ENCODE data around the gene OTUD1.

The OTUD1 gene

GRCh38 chr10:23437963-23438546, 820 bp upstream of the OTUD1 start:
- peak overlapping the region; percentile 52 for H3K14ac ChIP-seq (ENCODE audit: low read length)
- H2BK120ac ChIP-seq (ENCODE audit: insufficient read depth, low read length, poor library complexity) = no peak overlapping the region
- H3K27ac ChIP-seq (ENCODE audit: low read depth, low read length) = no peak overlapping the region
- H3K4me2 ChIP-seq (ENCODE audit: low read length) = peak overlapping the region; percentile 88
- peak overlapping the region; percentile 71 for H2AFZ ChIP-seq (ENCODE audit: insufficient read depth, low read length, poor library complexity)
- peak overlapping the region; percentile 94 for H4K8ac ChIP-seq (ENCODE audit: low read depth, low read length)
- no peak overlapping the region for H3K9ac ChIP-seq (ENCODE audit: low read length)
- no peak overlapping the region for H2BK5ac ChIP-seq (ENCODE audit: low read depth, low read length, poor library complexity)
- H3K9me3 ChIP-seq (ENCODE audit: insufficient read depth, low read depth, low read length) = no peaks in the 10 kb centered on the region
- H3K79me2 ChIP-seq (ENCODE audit: control insufficient read depth, insufficient read depth, low read length, poor library complexity) = peaks cover 8% of the 10 kb centered on the region
- no peak overlapping the region for H3K4ac ChIP-seq (ENCODE audit: low read depth, low read length)
- no CpG with 5 or more reads among the region's 20 CpGs for WGBS (ENCODE audit: extremely low coverage, insufficient coverage, insufficient read length)
- H3K4me3 ChIP-seq (ENCODE audit: low read depth, low read length) = no peak overlapping the region
- no peak for DNase-seq
- peak overlapping the region; percentile 57 for H4K12ac ChIP-seq (ENCODE audit: low read depth, low read length)
- H2BK12ac ChIP-seq (ENCODE audit: low read length) = no peak overlapping the region
- H3K4me1 ChIP-seq (ENCODE audit: control insufficient read depth in 1 of 2, insufficient read depth in 2 of 2, low read length in 2 of 2) = peaks cover 3 to 7% of the 10 kb centered on the region in 2 experiments
- H2AK5ac ChIP-seq (ENCODE audit: low read length) = no peak overlapping the region
- no peaks in the 10 kb centered on the region for H3K36me3 ChIP-seq (ENCODE audit: control insufficient read depth in 1 of 2, insufficient read depth in 2 of 2, low read length in 2 of 2)
- H3K27me3 ChIP-seq (ENCODE audit: insufficient read depth, low read length) = no peaks in the 10 kb centered on the region
- H3K79me1 ChIP-seq (ENCODE audit: low read length) = peaks cover 9% of the 10 kb centered on the region
- H4K91ac ChIP-seq (ENCODE audit: low read depth, low read length) = peak overlapping the region; percentile 46
- H3K18ac ChIP-seq (ENCODE audit: low read length) = no peak overlapping the region
- H3K23ac ChIP-seq (ENCODE audit: low read length) = no peak overlapping the region

GRCh38 chr10:23439452-23439960, 631 bp downstream of the OTUD1 start:
- Histone ChIP-seq H3K4me2 (ENCODE audit: low read length) (peak overlapping the region; percentile 97), H2BK12ac (ENCODE audit: low read length) (peak overlapping the region; percentile 49), H2AK5ac (ENCODE audit: low read length) (no peak overlapping the region), H3K27ac (ENCODE audit: low read depth, low read length) (peak overlapping the region; percentile 16), H3K4me1 (ENCODE audit: control insufficient read depth in 1 of 2, insufficient read depth in 2 of 2, low read length in 2 of 2) (peaks cover 3 to 7% of the 10 kb centered on the region in 2 experiments), H3K79me2 (ENCODE audit: control insufficient read depth, insufficient read depth, low read length, poor library complexity) (peaks cover 8% of the 10 kb centered on the region), H3K4ac (ENCODE audit: low read depth, low read length) (peak overlapping the region; percentile 75), H3K9me3 (ENCODE audit: insufficient read depth, low read depth, low read length) (no peaks in the 10 kb centered on the region), H3K14ac (ENCODE audit: low read length) (peak overlapping the region; percentile 85), H3K9ac (ENCODE audit: low read length) (peak overlapping the region; percentile 76), H3K36me3 (ENCODE audit: control insufficient read depth in 1 of 2, insufficient read depth in 2 of 2, low read length in 2 of 2) (no peaks in the 10 kb centered on the region), H3K27me3 (ENCODE audit: insufficient read depth, low read length) (no peaks in the 10 kb centered on the region), H3K23ac (ENCODE audit: low read length) (no peak overlapping the region), H3K4me3 (ENCODE audit: low read depth, low read length) (peak overlapping the region; percentile 85), H2AFZ (ENCODE audit: insufficient read depth, low read length, poor library complexity) (peak overlapping the region; percentile 98), H4K8ac (ENCODE audit: low read depth, low read length) (peak overlapping the region; percentile 85), H2BK120ac (ENCODE audit: insufficient read depth, low read length, poor library complexity) (peak overlapping the region; percentile 83), H4K12ac (ENCODE audit: low read depth, low read length) (peak overlapping the region; percentile 57), H3K79me1 (ENCODE audit: low read length) (peaks cover 9% of the 10 kb centered on the region), H2BK5ac (ENCODE audit: low read depth, low read length, poor library complexity) (no peak overlapping the region), H3K18ac (ENCODE audit: low read length) (peak overlapping the region; percentile 94), H4K91ac (ENCODE audit: low read depth, low read length) (peak overlapping the region; percentile 11)
- no CpG with 5 or more reads among the region's 80 CpGs for WGBS (ENCODE audit: extremely low coverage, insufficient coverage, insufficient read length)
- no peak for DNase-seq

GRCh38 chr10:23439961-23440889, 1.4 kb downstream of the OTUD1 start:
- Histone ChIP-seq H3K23ac (ENCODE audit: low read length) (no peak overlapping the region), H2AFZ (ENCODE audit: insufficient read depth, low read length, poor library complexity) (peak overlapping the region; percentile 98), H3K4ac (ENCODE audit: low read depth, low read length) (peak overlapping the region; percentile 33), H3K4me1 (ENCODE audit: control insufficient read depth in 1 of 2, insufficient read depth in 2 of 2, low read length in 2 of 2) (peaks cover 3 to 7% of the 10 kb centered on the region in 2 experiments), H3K27ac (ENCODE audit: low read depth, low read length) (no peak overlapping the region), H3K9me3 (ENCODE audit: insufficient read depth, low read depth, low read length) (no peaks in the 10 kb centered on the region), H3K14ac (ENCODE audit: low read length) (peak overlapping the region; percentile 82), H3K4me2 (ENCODE audit: low read length) (peak overlapping the region; percentile 97), H3K79me2 (ENCODE audit: control insufficient read depth, insufficient read depth, low read length, poor library complexity) (peaks cover 8% of the 10 kb centered on the region), H3K36me3 (ENCODE audit: control insufficient read depth in 1 of 2, insufficient read depth in 2 of 2, low read length in 2 of 2) (no peaks in the 10 kb centered on the region), H2AK5ac (ENCODE audit: low read length) (no peak overlapping the region), H3K4me3 (ENCODE audit: low read depth, low read length) (peak overlapping the region; percentile 85), H2BK120ac (ENCODE audit: insufficient read depth, low read length, poor library complexity) (no peak overlapping the region), H3K9ac (ENCODE audit: low read length) (peak overlapping the region; percentile 76), H3K79me1 (ENCODE audit: low read length) (peaks cover 9% of the 10 kb centered on the region), H3K27me3 (ENCODE audit: insufficient read depth, low read length) (no peaks in the 10 kb centered on the region), H2BK12ac (ENCODE audit: low read length) (no peak overlapping the region), H4K8ac (ENCODE audit: low read depth, low read length) (peak overlapping the region; percentile 85), H2BK5ac (ENCODE audit: low read depth, low read length, poor library complexity) (no peak overlapping the region), H4K91ac (ENCODE audit: low read depth, low read length) (peak overlapping the region; percentile 11), H3K18ac (ENCODE audit: low read length) (peak overlapping the region; percentile 94), H4K12ac (ENCODE audit: low read depth, low read length) (peak overlapping the region; percentile 26)
- WGBS (ENCODE audit: extremely low coverage, insufficient coverage, insufficient read length) = no CpG with 5 or more reads among the region's 73 CpGs
- peak; percentile 32 to 46 for DNase-seq

- Histone ChIP-seq H4K91ac (ENCODE audit: low read depth, low read length) (no peak overlapping the region), H3K79me1 (ENCODE audit: low read length) (peaks cover 9% of the 10 kb centered on the region), H3K4ac (ENCODE audit: low read depth, low read length) (no peak overlapping the region), H3K4me3 (ENCODE audit: low read depth, low read length) (no peak overlapping the region), H2BK120ac (ENCODE audit: insufficient read depth, low read length, poor library complexity) (no peak overlapping the region), H3K14ac (ENCODE audit: low read length) (no peak overlapping the region), H3K9ac (ENCODE audit: low read length) (no peak overlapping the region), H3K23ac (ENCODE audit: low read length) (no peak overlapping the region), H3K27me3 (ENCODE audit: insufficient read depth, low read length) (no peaks in the 10 kb centered on the region), H4K8ac (ENCODE audit: low read depth, low read length) (no peak overlapping the region), H2AK5ac (ENCODE audit: low read length) (no peak overlapping the region), H2BK5ac (ENCODE audit: low read depth, low read length, poor library complexity) (no peak overlapping the region), H2AFZ (ENCODE audit: insufficient read depth, low read length, poor library complexity) (no peak overlapping the region), H3K36me3 (ENCODE audit: control insufficient read depth in 1 of 2, insufficient read depth in 2 of 2, low read length in 2 of 2) (no peaks in the 10 kb centered on the region), H3K9me3 (ENCODE audit: insufficient read depth, low read depth, low read length) (no peaks in the 10 kb centered on the region), H3K4me1 (ENCODE audit: control insufficient read depth in 1 of 2, insufficient read depth in 2 of 2, low read length in 2 of 2) (peaks cover 3 to 7% of the 10 kb centered on the region in 2 experiments), H3K79me2 (ENCODE audit: control insufficient read depth, insufficient read depth, low read length, poor library complexity) (peaks cover 8% of the 10 kb centered on the region), H4K12ac (ENCODE audit: low read depth, low read length) (no peak overlapping the region), H3K18ac (ENCODE audit: low read length) (no peak overlapping the region), H2BK12ac (ENCODE audit: low read length) (no peak overlapping the region), H3K4me2 (ENCODE audit: low read length) (no peak overlapping the region), H3K27ac (ENCODE audit: low read depth, low read length) (no peak overlapping the region)
- WGBS (ENCODE audit: extremely low coverage, insufficient coverage, insufficient read length) = no CpG with 5 or more reads among the region's 3 CpGs
- no peak for DNase-seq
Measured at GRCh38 chr10:23441251-23441650, 2.4 kb downstream of the OTUD1 start.
